Duodenal mucosa (tissue), 2 donors: ENCODE data around the gene FXYD6.
A peak's percentile ranks its signal among the peaks of the same experiment; 100 is the strongest.

Experiments used
- H3K27ac ChIP-seq: one replicate; pipeline ENCODE4 v1.7.0; 2013; ENCODE audit warnings: low read depth, low read length
- H3K27me3 ChIP-seq, 2 donors: one replicate each; pipeline ENCODE4 v1.7.0; 2013; ENCODE audit warnings: low read length in 2 of 2, control low read depth in 1 of 2; ENCODE audit not compliant: insufficient read depth in 2 of 2, control insufficient read depth in 1 of 2
- H3K36me3 ChIP-seq, 2 donors: one replicate each; pipeline ENCODE4 v1.7.0; 2013; ENCODE audit warnings: low read length in 2 of 2, control low read depth in 1 of 2; ENCODE audit not compliant: insufficient read depth in 2 of 2, control insufficient read depth in 1 of 2
- H3K4me1 ChIP-seq, 2 donors: one replicate each; pipeline ENCODE4 v1.7.0; 2013; ENCODE audit warnings: low read length in 2 of 2, control low read depth in 1 of 2; ENCODE audit not compliant: insufficient read depth in 2 of 2, control insufficient read depth in 1 of 2
- H3K4me3 ChIP-seq, 2 donors: one replicate each; pipeline ENCODE4 v1.7.0; 2013; ENCODE audit warnings: low read length in 2 of 2, low read depth in 1 of 2
- H3K9ac ChIP-seq, 2 donors: one replicate each; pipeline ENCODE4 v1.7.0; 2013; ENCODE audit warnings: low read length in 2 of 2, low read depth in 1 of 2
- H3K9me3 ChIP-seq, 2 donors: one replicate each; pipeline ENCODE4 v1.7.0; 2013; ENCODE audit warnings: low read length in 2 of 2, control low read depth in 1 of 2; ENCODE audit not compliant: control insufficient read depth in 1 of 2

The FXYD6 gene

DNA sequence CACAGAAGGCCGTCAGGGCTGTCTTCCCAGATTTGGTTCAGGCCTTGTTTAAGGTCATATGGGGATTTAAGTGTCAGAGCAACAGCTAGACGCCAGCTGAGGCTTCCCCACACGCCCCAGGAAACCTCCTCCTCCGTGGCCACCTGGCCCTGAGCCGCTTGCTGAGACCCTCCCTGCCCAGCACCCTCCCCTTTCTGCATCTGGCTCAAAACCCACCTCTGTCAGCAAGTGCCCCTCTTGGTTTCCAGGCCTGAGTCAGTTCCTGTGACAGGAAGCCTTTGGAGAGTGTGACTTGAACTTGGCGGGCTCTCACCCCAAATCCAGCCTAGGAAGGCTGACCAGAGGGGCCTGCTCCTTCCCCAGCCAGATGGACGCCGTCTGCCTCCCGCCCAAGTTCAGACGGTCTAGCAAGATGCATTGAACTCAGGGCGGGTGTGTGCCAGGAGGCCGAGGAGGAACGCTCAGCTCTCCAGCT is 52.5 kb downstream of the FXYD6 start:
- no peaks in the 10 kb centered on the region for H3K36me3 ChIP-seq
- peaks cover 37 to 53% of the 10 kb centered on the region in 2 donors for H3K4me1 ChIP-seq
- H3K27ac ChIP-seq: peak overlapping the region; percentile 60
- no peaks in the 10 kb centered on the region for H3K27me3 ChIP-seq
- H3K4me3 ChIP-seq: no peak overlapping the region
- H3K9ac ChIP-seq: peak overlapping the region in 1 of 2 donors; percentile 43
- H3K9me3 ChIP-seq: no peaks in the 10 kb centered on the region

DNA sequence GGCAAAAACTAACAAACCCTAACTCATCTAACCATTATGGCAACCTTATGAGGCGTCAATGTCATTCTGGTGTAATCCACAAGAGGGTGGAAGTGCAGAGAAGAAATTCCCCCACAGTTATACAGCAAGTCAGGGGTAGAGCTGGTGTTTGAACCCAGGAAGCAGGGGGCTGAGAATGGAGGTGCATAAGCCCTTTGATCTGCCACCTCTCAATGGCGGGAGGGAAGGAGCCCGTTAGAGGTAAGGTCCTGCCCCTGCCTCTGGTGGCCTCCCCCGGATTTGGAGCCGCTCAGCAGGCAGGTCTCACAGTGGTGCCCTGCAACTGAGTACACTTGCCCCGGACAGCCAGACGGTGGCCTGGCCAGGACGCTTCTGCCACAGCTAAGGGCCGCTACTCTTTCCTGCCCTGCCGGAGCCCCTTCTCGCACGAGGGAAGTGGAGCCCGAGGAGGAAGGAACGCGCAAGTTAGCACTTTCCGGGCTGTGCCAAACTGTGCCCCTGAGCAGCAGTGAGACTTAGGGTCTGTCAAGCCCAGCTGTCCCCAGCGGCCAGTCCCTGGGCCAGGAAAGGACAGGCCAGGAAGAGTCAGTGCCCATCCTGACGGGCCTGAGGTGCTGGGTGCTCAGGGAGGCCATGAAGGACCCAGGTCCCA is 53.0 kb downstream of the FXYD6 start:
- no peak overlapping the region for H3K4me3 ChIP-seq
- H3K27ac ChIP-seq: peak overlapping the region; percentile 60
- H3K36me3 ChIP-seq: no peaks in the 10 kb centered on the region
- peak overlapping the region in 1 of 2 donors; percentile 43 for H3K9ac ChIP-seq
- no peaks in the 10 kb centered on the region for H3K27me3 ChIP-seq
- H3K9me3 ChIP-seq: no peaks in the 10 kb centered on the region
- H3K4me1 ChIP-seq: peaks cover 32 to 49% of the 10 kb centered on the region in 2 donors

DNA sequence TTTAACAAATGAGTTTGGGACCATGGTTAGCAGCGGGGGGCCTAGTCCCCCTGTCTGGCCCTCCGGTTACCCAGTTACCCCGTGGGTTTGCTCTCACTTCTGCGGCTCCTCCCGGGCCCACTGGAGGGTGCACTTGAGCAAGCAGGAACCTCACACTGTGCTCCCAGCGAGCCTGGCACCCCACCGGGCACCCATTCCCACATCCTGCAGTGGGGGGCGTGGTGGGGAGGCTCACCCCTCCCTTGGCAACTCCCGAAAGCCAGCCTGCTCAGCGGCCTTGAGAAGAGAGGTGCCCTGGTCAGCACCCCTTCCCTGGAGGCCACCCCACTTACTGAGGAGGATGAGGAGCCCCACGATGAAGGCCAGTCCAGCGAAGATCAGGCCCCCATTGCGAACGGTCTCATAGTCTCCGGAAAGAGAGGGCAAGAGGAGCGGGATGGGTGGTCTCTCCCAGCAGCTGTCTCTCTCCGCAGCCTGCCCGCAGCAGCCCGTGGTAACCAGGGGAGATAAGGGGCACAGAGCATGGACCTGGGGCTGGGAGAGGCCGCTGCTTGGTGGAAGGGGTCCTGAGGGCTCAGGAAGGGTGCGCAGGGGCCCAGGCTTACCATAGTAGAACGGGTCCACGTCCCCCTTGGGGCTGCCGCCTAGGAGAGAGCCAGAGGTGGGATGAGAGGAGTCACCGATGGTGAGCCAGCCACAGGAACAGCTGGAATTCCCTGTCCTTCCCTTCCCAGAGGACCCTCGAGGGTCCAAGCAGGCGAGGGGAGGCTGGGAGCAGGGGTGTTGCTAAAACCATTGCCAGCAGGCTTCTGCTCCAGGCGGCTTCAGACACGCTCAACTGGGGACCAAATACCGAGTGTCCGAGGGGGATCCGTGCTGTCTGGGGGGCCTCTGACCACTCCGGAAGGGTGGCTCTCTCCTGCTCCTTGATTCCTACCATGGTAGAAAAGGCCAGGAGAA is 54.1 kb downstream of the FXYD6 start:
- Histone ChIP-seq H3K27ac (peak overlapping the region; percentile 45), H3K36me3 (no peaks in the 10 kb centered on the region), H3K27me3 (no peaks in the 10 kb centered on the region), H3K4me3 (no peak overlapping the region), H3K9ac (no peak overlapping the region), H3K4me1 (peaks cover 36 to 51% of the 10 kb centered on the region in 2 donors), H3K9me3 (no peaks in the 10 kb centered on the region)

DNA sequence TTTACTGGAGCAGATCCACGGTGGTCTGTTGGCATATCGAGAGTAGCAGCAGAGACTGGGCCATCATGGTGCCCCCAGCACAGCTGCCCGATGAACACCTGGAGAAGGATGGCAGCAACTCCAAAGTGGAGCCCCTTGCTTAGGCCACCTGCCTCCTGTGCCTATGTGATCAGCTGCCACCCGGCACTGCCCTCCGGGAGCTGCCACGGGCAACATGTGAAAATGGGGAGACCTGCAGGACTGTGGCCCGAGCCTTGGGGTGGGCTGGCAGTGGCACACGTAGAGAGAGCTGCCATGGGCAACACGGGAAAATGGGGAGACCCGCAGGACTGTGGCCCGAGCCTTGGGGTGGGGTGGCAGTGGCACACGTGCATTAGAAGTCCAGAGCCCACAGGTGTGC is 55.0 kb downstream of the FXYD6 start:
- H3K9ac ChIP-seq: no peak overlapping the region
- peaks cover 41 to 60% of the 10 kb centered on the region in 2 donors for H3K4me1 ChIP-seq
- H3K4me3 ChIP-seq: no peak overlapping the region
- H3K9me3 ChIP-seq: no peaks in the 10 kb centered on the region
- H3K27me3 ChIP-seq: no peaks in the 10 kb centered on the region
- no peak overlapping the region for H3K27ac ChIP-seq
- no peaks in the 10 kb centered on the region for H3K36me3 ChIP-seq

DNA sequence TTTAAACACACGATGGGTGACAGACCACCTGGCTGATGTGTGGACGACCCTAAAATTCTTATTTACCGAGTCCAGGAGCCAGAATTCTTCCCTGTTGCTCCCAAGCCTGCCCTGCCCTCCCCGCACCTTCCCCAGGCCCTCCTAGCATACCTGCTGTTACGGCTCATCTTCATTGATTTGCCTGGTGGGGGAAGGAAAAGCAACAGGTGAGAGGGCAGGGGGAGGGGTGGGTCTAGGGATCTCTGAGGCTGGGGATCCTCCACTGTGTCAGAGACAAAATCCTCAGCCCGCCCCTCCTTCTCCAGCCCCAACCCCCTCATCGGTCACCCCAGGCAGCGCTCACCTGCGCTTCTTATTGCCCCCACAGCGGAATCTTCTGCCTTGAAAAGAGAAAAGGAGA is 55.9 kb downstream of the FXYD6 start:
- H3K27ac ChIP-seq: no peak overlapping the region
- H3K36me3 ChIP-seq: no peaks in the 10 kb centered on the region
- H3K4me3 ChIP-seq: no peak overlapping the region
- peaks cover 48 to 69% of the 10 kb centered on the region in 2 donors for H3K4me1 ChIP-seq
- H3K27me3 ChIP-seq: no peaks in the 10 kb centered on the region
- H3K9ac ChIP-seq: no peak overlapping the region
- no peaks in the 10 kb centered on the region for H3K9me3 ChIP-seq

DNA sequence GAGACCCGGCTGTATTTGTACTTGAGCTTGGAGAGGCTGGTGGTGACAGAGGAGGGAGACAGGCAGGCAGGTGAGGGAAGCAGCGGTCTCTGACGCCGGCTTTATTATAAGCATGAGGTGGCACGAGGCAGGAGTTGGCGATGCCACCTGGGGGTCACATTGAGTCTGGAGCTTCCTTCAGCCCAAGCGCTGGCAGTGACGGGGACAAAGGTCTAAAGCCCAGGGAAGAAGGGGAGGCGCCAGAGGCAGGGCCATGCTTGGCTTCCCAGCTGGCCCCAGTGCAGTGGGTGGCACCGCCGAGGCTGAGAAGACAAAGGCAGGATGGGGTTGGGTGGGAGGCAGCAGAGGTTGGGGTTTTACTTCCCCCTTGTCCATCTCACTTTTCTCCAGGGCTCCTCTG is 56.4 kb downstream of the FXYD6 start:
- no peaks in the 10 kb centered on the region for H3K36me3 ChIP-seq
- peaks cover 49 to 69% of the 10 kb centered on the region in 2 donors for H3K4me1 ChIP-seq
- no peaks in the 10 kb centered on the region for H3K27me3 ChIP-seq
- H3K9me3 ChIP-seq: no peaks in the 10 kb centered on the region
- peak overlapping the region in 1 of 2 donors; percentile 34 for H3K9ac ChIP-seq
- no peak overlapping the region for H3K27ac ChIP-seq
- H3K4me3 ChIP-seq: no peak overlapping the region

DNA sequence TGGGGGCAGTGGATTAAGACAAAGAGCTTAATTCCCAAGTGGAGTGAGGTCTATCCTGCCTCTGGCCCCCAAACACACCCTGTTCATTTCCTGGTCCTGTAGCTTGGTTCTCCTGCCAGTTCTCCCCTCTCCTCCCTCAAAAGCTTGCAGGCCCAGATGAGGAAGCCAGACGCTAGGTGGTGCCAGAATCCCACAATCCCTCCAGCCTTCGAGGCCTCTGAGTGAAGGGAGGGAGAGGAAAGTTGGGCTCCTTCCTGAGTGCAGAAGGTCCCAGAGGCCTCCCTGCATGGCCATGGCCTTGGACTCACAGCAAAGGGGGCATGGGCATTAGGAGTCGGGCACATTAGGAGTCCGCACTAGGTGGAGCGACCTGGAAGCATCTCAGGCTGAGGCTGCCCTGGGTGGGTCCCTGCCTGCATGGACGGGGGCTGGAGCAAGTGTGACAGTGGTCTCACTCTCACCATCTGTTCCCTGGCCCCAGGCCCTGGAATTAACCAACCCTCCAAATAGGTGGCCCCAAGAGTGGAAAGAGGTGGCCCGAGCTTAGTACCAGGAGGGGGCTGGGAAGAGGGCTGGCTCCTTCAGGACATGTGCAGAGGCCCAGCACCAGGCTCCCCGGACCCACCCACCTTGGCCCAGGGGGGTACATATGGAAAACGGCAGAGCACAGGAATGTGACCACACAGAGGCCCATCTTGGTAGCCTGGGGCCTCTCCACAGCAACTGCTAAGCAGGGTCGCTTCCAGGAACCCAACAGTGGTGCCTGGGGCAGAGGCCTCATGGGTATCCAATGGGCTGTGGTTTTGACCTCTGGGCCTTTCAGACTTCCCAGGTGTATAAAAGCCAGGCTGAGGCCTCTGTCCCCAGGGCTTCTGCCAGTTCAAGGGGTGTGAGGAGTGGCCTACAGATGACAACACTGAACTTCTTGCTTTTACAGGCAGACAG is 57.1 kb downstream of the FXYD6 start:
- Histone ChIP-seq H3K36me3 (no peaks in the 10 kb centered on the region), H3K4me1 (peaks cover 50 to 69% of the 10 kb centered on the region in 2 donors), H3K4me3 (peak overlapping the region in 1 of 2 donors; percentile 17), H3K9me3 (no peaks in the 10 kb centered on the region), H3K27me3 (no peaks in the 10 kb centered on the region), H3K9ac (peak overlapping the region in 1 of 2 donors; percentile 34), H3K27ac (no peak overlapping the region)

DNA sequence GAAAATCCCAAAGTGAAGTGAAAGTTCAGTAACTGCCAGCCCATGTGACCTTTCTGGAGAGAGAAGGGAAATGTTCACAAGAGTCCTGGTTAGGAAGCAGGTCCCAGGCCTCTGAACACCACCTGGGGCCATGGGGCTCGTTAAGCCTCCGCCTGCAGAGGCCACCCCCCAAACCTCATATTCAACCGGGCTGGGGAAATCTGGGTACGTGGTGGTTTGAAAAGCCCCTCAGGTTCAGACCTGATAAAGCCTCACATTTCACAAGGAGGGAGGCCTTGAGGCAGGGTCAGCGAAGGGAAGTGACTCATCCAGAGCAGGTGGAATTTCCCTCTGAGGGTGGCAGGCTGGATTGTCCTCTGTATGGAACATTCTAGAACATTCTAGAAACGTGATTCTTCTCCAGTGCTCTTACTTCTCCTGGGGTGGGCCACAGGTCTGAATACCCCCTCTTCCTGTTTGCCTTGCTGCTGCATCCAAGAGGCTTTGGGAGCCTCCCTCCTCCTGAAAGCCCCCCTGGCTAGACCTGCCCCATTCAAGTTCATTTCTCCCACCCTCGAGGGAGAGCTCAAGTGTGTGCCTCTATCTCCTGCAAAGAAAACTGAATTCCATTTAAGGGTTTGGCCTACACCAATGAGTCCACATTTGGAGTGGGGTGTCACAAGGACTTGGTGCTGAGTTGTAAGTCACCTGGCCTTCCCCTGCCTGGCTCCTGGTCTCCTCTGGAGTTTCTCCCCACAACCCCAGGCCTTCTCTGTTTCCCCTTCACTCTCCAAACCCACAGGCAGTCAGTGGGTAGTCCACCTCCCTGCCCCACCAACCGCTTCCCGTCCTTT is 58.2 kb downstream of the FXYD6 start:
- Histone ChIP-seq H3K4me1 (peaks cover 46 to 60% of the 10 kb centered on the region in 2 donors), H3K27me3 (no peaks in the 10 kb centered on the region), H3K36me3 (no peaks in the 10 kb centered on the region), H3K4me3 (no peak overlapping the region), H3K9ac (no peak overlapping the region), H3K27ac (no peak overlapping the region), H3K9me3 (no peaks in the 10 kb centered on the region)
